Coronary artery (tissue), 2 donors: ENCODE measurements around the gene DISP1.

Experiments
- DNase-seq: peaks from one replicate; pipeline ENCODE4 v3.0.0-alpha.2; 2017; ENCODE audit warnings: low spot score
- H3K27ac ChIP-seq, 2 donors: fragments of 200-600 bp; sonication (generic); one replicate each; pipeline ENCODE4 v1.5.1; 2016 to 2019
- H3K4me3 ChIP-seq: fragments of 200-600 bp; sonication (generic); 2 replicates; pipeline ENCODE4 v1.5.1; 2016; ENCODE audit warnings: mild to moderate bottlenecking, moderate library complexity
- TF ChIP-seq, protein P1 (sequence below): fragments of 200-600 bp; sonication (generic); IDR thresholded peaks from one replicate; pipeline ENCODE4 v1.5.1; 2019; ENCODE audit warnings: antibody characterized with exemption

The DISP1 gene

GRCh38 chr1:222852326-222852725 is 37.5 kb downstream of the DISP1 start:
- Histone ChIP-seq H3K27ac (no peak overlapping the region), H3K4me3 (no peak overlapping the region)
- DNase-seq: no peak
- TF ChIP-seq, protein P1, sequence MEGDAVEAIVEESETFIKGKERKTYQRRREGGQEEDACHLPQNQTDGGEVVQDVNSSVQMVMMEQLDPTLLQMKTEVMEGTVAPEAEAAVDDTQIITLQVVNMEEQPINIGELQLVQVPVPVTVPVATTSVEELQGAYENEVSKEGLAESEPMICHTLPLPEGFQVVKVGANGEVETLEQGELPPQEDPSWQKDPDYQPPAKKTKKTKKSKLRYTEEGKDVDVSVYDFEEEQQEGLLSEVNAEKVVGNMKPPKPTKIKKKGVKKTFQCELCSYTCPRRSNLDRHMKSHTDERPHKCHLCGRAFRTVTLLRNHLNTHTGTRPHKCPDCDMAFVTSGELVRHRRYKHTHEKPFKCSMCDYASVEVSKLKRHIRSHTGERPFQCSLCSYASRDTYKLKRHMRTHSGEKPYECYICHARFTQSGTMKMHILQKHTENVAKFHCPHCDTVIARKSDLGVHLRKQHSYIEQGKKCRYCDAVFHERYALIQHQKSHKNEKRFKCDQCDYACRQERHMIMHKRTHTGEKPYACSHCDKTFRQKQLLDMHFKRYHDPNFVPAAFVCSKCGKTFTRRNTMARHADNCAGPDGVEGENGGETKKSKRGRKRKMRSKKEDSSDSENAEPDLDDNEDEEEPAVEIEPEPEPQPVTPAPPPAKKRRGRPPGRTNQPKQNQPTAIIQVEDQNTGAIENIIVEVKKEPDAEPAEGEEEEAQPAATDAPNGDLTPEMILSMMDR: no peak

DNA sequence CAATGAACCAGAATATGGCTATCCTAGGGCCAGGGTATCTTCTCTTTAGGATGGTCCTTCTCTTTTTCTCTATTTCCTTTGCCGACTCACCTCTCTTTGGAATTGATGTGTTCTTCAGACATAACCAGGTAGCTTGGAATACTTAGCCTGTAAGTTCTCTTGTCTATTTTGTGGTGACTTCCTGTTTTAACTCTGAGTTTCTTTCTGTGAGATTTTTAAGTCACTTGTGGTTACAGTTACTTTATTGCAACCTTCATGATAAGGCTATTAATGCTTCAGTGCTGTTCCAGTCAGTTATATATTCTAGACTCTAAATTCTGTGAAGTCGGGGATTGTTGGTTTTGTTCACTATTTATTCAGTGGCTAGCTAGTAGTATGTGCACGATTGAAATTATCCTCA is 46.2 kb downstream of the DISP1 start:
- Histone ChIP-seq H3K27ac (no peak overlapping the region), H3K4me3 (no peak overlapping the region)
- DNase-seq: no peak
- TF ChIP-seq, protein P1: no peak
